Subcutaneous abdominal adipose tissue (tissue), 5 donors: ENCODE results near the gene SLC25A15.
A peak's percentile ranks its signal among the peaks of the same experiment; 100 is the strongest.

Source experiments
- H3K27ac ChIP-seq: one replicate; pipeline ENCODE4 v1.7.0; 2013; ENCODE audit warnings: low read depth, mild to moderate bottlenecking, inconsistent platforms, low read length, moderate library complexity
- H3K27me3 ChIP-seq, 5 donors: one replicate each; pipeline ENCODE4 v1.7.0; 2013; ENCODE audit warnings: low read length in 5 of 5, inconsistent platforms in 1 of 5; ENCODE audit not compliant: control insufficient read depth in 5 of 5, insufficient read depth in 4 of 5
- H3K36me3 ChIP-seq, 5 donors: one replicate each; pipeline ENCODE4 v1.7.0; 2013; ENCODE audit warnings: low read length in 5 of 5; ENCODE audit not compliant: control insufficient read depth in 5 of 5, insufficient read depth in 5 of 5
- H3K4me1 ChIP-seq, 5 donors: one replicate each; pipeline ENCODE4 v1.7.0; 2013; ENCODE audit warnings: low read length in 5 of 5, mild to moderate bottlenecking in 3 of 5, moderate library complexity in 1 of 5; ENCODE audit not compliant: control insufficient read depth in 5 of 5, insufficient read depth in 5 of 5
- H3K4me3 ChIP-seq, 5 donors: one replicate each; pipeline ENCODE4 v1.7.0; 2013; ENCODE audit warnings: low read length in 5 of 5, low read depth in 1 of 5
- H3K9ac ChIP-seq, 5 donors: one replicate each; pipeline ENCODE4 v1.7.0; 2013; ENCODE audit warnings: low read length in 5 of 5, mild to moderate bottlenecking in 4 of 5, moderate library complexity in 3 of 5
- H3K9me3 ChIP-seq, 5 donors: one replicate each; pipeline ENCODE4 v1.7.0; 2013; ENCODE audit warnings: low read length in 5 of 5; ENCODE audit not compliant: control insufficient read depth in 5 of 5
- donor health status: healthy.
- donor health status: healthy.
- donor health status: healthy.
- donor health status: healthy.
- donor health status: healthy.

The SLC25A15 gene

DNA sequence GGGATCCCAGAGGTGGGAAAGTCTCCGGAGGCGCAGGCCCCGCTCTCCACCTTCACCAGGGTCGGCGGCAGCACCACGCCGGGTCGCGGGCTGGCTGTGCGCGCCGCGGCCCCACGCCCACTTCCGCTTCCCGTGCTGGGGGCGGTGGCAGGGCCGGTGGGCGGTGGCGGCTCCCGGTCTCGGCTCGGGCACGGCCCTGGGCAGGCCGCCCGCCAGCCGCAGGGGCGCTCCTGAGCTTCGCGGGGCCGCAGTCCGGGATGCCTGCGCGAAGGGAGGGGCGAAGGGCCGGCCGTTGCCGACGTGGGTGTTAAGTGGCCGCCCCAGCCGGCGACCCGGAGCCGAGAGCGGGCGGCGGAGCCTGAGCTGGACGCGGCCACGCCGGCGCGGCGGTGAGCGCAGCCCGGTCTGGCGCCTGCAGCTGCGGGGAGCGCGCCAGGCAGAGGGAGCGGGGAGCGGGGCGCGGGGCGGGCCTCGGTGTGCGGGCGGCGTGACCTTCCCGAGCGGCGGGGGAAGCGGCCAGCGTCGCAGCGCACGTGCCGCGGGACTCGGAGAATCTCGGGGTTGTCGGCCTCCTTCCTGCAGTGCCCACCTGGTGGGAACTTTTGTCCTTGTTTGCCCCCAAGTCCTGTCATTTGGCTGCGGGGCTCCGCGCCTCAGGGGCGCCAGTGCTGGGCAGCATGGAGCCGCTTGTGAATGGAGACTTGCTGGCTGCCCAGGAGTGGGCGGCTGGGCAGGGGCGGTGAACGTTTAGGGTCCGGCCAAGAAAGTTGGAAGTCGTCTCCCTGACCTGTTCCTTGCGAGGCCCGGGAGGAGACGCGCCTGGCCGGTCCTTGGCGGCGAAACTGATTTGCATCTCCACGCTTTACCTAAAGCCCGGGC is at the start of gene SLC25A15:
TSS of gene SLC25A15 (plus strand) at position 337 of the 879 bp plus-strand sequence. CDS start 3,616 bp downstream, outside the sequence.
- Histone ChIP-seq H3K27ac (peak within 1 kb of the TSS; percentile 62), H3K36me3 (peaks cover 0 to 4% (median 2%) of the 10 kb centered on the region in 5 donors), H3K4me3 (peak within 1 kb of the TSS; percentile 68 to 84 (median 79)), H3K27me3 (no peaks in the 10 kb centered on the region), H3K9ac (peak within 1 kb of the TSS; percentile 16 to 88 (median 78)), H3K9me3 (no peaks in the 10 kb centered on the region), H3K4me1 (peaks cover 0 to 15% (median 14%) of the 10 kb centered on the region in 5 donors)

DNA sequence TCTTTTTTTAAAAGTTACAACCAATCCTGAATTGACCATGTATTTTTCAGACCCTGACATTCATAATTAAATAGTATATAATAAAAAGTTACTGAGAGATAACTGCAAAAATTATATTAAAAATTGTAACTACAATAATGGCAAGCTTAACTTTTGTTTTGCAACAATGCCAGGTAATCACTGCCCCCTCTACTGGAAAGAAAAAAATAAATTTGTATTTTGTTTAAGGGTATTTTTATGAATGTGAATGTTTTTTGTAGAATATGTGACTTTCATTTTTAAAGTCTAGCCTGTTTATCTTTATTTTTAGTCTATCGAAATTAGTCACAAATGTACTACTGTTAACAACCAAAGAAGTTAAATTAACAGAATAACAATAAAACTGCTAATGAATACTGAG is 40.1 kb upstream of the SLC25A15 start:
- no peak overlapping the region for H3K27ac ChIP-seq
- H3K9ac ChIP-seq = no peak overlapping the region
- H3K4me3 ChIP-seq = no peak overlapping the region
- H3K4me1 ChIP-seq = no peaks in the 10 kb centered on the region
- H3K9me3 ChIP-seq = no peaks in the 10 kb centered on the region
- peaks cover 12 to 31% (median 25%) of the 10 kb centered on the region in 5 donors for H3K36me3 ChIP-seq
- H3K27me3 ChIP-seq = no peaks in the 10 kb centered on the region

DNA sequence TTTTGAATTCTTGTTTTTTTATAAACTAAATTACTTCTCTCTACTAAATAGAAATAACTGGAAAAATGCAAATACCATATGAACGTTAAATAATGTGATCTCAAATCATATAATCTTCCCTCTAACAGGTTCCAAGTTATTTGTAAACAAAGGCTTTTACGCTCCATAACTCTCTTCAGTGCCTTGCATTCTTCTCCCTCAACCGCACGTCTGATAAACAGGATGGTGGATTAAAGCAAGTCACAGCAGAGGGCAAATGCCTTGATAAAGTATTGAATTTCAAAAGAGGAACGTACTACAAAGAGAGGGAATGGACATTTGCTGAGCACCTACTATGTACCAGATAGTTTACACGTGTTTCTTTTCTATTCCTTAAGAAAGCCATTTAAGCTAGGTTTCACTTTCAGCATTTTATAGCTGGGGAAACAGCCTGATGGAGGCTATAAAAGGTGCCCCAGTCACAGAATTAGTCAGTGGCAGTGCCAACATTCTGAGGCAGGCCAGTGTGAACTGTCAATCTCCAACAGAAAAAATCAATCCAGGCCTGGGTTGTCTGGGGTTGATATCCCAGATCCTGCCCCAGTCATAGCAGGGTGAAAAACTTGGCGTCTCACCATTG is 34.2 kb upstream of the SLC25A15 start:
- peak overlapping the region in 1 of 5 donors; percentile 20 for H3K9ac ChIP-seq
- no peaks in the 10 kb centered on the region for H3K9me3 ChIP-seq
- no peaks in the 10 kb centered on the region for H3K27me3 ChIP-seq
- H3K4me3 ChIP-seq = no peak overlapping the region
- peaks cover 22 to 56% (median 32%) of the 10 kb centered on the region in 5 donors for H3K36me3 ChIP-seq
- no peak overlapping the region for H3K27ac ChIP-seq
- no peaks in the 10 kb centered on the region for H3K4me1 ChIP-seq

DNA sequence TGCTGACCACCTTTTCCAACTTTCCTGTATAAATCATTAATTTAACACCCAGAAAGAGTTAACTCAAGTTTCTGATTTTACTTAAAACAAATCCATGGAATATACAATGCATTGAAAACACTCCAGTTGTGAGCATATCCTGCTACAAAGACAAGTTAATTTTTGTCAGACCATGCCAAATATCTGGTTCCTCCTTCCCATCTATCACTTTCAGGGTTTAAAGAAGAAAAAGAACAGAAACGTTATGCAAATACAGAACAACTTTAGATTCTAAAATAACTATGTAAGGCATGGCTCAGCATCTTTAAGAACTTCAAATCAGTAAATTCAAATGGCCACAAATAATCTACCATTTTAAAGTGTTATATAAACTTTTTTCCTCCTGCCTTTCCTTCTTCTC is 33.4 kb upstream of the SLC25A15 start:
- Histone ChIP-seq H3K9me3 (no peaks in the 10 kb centered on the region), H3K4me1 (no peaks in the 10 kb centered on the region), H3K4me3 (no peak overlapping the region), H3K27ac (no peak overlapping the region), H3K27me3 (no peaks in the 10 kb centered on the region), H3K9ac (no peak overlapping the region), H3K36me3 (peaks cover 22 to 56% (median 32%) of the 10 kb centered on the region in 5 donors)

DNA sequence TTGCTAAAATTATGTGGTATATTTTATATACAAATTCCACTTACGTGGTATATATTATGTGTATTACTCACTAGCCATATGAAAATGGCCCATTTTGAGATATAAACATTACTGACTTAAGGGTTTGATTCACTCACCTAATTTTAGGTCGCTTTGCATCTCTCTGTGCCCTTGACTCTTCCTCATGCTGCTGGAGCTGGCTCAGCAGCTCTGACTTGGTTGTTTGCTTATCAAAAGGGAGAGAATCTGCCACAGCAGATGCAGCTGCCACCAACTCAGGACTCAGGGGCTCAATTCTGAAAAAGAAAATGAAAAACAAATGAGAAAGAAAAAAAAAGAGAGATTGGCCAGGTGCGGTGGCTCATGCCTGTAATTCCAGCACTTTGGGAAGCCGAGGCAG is 30.6 kb upstream of the SLC25A15 start:
- no peak overlapping the region for H3K27ac ChIP-seq
- H3K9me3 ChIP-seq = no peaks in the 10 kb centered on the region
- H3K9ac ChIP-seq = no peak overlapping the region
- H3K27me3 ChIP-seq = no peaks in the 10 kb centered on the region
- H3K4me1 ChIP-seq = no peaks in the 10 kb centered on the region
- peaks cover 19 to 45% (median 29%) of the 10 kb centered on the region in 5 donors for H3K36me3 ChIP-seq
- H3K4me3 ChIP-seq = no peak overlapping the region

DNA sequence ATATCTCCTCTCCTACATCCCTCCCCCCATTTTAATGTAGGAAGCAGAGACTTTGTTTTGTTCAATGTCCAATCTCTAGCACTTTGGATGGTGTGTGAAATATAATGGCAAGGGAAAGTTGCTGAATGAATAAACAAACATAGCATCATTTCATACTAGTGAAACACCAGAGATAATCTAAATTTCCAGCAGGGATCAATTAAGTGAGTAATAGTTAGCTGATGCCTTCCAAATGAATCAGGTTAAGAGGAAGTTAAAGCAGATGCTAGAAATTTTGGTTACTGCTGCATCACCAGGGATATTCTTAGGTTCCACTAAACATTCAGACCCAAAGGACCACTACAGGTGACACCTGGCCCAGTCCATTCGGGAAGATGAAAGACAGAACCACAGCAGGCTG is 26.6 kb upstream of the SLC25A15 start:
- Histone ChIP-seq H3K27ac (no peak overlapping the region), H3K4me3 (no peak overlapping the region), H3K9me3 (no peaks in the 10 kb centered on the region), H3K4me1 (no peaks in the 10 kb centered on the region), H3K36me3 (peaks cover 14 to 33% (median 19%) of the 10 kb centered on the region in 5 donors), H3K27me3 (no peaks in the 10 kb centered on the region), H3K9ac (no peak overlapping the region)

DNA sequence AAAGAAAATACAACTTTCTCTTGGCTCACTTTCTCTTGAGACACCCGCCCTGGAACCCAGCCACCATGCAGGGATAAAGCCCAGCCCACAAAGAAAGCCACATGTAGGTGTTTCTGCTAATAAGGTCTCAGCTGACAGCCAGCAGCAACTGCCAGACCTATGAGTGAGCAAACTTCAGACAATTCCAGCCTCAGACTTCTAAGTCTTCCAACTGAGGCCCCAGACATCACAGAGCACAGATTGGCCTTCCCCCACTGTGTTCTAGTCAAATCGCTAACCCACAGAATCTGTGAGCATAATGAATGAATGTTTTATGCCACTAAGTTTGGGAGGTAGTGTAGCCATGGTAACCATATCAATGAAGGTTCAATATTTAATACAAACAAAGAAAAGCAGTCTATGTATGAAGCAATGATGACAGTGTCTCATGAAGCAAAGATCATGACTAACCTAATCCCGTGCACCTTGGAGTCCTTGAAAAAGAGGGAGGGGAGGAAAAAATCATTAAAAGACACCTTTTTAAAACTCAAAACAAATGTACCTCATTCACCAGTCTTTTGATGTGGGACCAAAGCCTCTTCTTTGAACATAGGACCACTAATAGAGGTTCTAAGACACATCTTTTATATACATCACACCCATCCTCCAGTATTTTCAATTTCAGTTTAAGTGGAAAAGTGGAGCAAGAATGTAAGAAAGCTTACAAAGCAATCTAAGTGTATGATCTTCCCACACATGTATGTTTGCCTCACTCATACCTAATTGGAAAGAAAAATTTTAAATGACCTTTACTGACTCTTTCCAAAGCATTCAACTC is 24.6 kb upstream of the SLC25A15 start:
- no peak overlapping the region for H3K27ac ChIP-seq
- H3K9ac ChIP-seq = no peak overlapping the region
- H3K36me3 ChIP-seq = peaks cover 11 to 23% (median 14%) of the 10 kb centered on the region in 5 donors

DNA sequence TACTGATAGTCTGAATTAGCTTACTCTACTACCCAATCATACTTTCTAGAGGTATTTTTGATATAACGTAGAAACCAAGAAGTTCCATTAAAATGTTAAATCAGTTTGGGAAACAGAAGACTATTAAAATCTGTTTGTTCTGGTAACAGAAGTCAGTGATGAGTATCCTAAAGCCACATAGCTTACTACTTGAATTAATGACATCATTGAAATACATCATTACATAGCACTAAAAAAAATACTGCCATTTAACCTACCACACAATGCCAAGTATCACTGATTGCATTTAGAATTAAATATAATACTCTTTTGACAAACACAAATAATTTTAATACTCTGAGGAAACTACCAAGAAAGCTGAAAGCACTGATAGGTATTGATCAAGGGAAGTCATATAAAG is 23.8 kb upstream of the SLC25A15 start:
- peaks cover 3 to 11% (median 10%) of the 10 kb centered on the region in 5 donors for H3K4me1 ChIP-seq
- H3K27ac ChIP-seq = no peak overlapping the region
- no peaks in the 10 kb centered on the region for H3K27me3 ChIP-seq

More for the DNA sequence above, 24.6 kb upstream of the SLC25A15 start:
- H3K4me3 ChIP-seq = no peak overlapping the region
- H3K27me3 ChIP-seq = no peaks in the 10 kb centered on the region
- H3K4me1 ChIP-seq = peaks cover 0 to 4% (median 2%) of the 10 kb centered on the region in 5 donors
- H3K9me3 ChIP-seq = no peaks in the 10 kb centered on the region

DNA sequence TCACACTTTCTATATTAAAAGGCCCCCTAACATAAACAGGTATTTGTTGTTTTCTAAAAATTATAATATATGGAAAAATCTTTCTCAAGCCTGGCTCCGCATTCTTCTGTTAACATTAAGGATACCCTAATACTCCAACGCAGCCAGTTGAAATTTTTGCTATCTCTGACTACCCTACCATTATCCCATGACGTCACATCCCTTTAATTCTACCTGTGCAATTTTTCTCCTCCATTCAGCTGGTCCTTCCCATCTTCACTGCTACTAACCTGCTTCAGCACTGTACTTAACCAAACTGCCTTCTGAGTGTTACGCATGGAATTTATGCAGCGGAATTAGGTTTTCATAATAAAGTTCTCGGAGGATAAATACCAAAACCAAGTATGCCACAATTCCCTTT is 19.4 kb upstream of the SLC25A15 start:
- no peaks in the 10 kb centered on the region for H3K27me3 ChIP-seq
- peak overlapping the region; percentile 81 for H3K27ac ChIP-seq
- no peaks in the 10 kb centered on the region for H3K9me3 ChIP-seq
- peak overlapping the region; percentile 86 to 99 (median 91) for H3K4me3 ChIP-seq
- H3K4me1 ChIP-seq = peaks cover 3 to 18% (median 11%) of the 10 kb centered on the region in 5 donors
- peaks cover 0 to 8% (median 4%) of the 10 kb centered on the region in 5 donors for H3K36me3 ChIP-seq
- peak overlapping the region; percentile 88 to 93 (median 92) for H3K9ac ChIP-seq

More for the DNA sequence above, 23.8 kb upstream of the SLC25A15 start:
- Histone ChIP-seq H3K9me3 (no peaks in the 10 kb centered on the region), H3K4me3 (no peak overlapping the region), H3K36me3 (peaks cover 10 to 23% (median 13%) of the 10 kb centered on the region in 5 donors), H3K9ac (no peak overlapping the region)
